ENCODE results near the gene RHOBTB3. TPM values are rescaled to one million over a fixed set of nuclear protein-coding genes. Genes with fewer than 3 reads are reported as not detected.

The RHOBTB3 gene
- total RNA-seq, 1 donor from 2014 or later: 22.8 TPM

DNA sequence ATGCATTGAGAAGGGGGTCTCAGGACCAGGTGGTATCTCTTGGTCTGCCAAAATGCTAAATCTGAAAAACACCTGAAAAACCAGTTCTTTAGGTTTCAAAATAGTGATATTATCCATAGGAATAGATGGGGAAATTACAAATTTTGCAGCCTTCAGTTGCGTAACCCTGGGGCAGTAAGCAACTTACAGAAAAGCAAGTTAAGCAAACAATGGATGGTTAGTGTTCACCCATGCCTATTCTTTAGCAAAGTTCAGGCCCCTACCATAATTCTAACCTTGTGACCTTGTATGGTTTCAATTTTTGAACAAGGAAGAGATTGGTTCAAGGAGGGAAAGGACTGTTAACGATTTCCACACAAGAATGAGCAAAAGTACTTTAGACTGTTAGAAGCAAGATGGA, 66.9 kb downstream of the RHOBTB3 start:
- no peak for DNase-seq (ENCODE audit: low spot score)
- no peak for TF ChIP-seq CTCF (IDR thresholded peaks at IDR 0.05; ENCODE audit: unreplicated experiment)
- no peak overlapping the region for H3K27ac Mint-ChIP-seq (ENCODE audit: unreplicated experiment)
- no peaks in the 10 kb centered on the region for H3K4me1 Mint-ChIP-seq (ENCODE audit: unreplicated experiment)
- H3K9me3 Mint-ChIP-seq (ENCODE audit: unreplicated experiment): no peaks in the 10 kb centered on the region
- H3K4me3 Mint-ChIP-seq (ENCODE audit: unreplicated experiment): no peak overlapping the region
- H3K36me3 Mint-ChIP-seq (ENCODE audit: low read depth, unreplicated experiment): peaks cover 4% of the 10 kb centered on the region
- H3K27me3 Mint-ChIP-seq (ENCODE audit: unreplicated experiment): peaks cover 3% of the 10 kb centered on the region

DNA sequence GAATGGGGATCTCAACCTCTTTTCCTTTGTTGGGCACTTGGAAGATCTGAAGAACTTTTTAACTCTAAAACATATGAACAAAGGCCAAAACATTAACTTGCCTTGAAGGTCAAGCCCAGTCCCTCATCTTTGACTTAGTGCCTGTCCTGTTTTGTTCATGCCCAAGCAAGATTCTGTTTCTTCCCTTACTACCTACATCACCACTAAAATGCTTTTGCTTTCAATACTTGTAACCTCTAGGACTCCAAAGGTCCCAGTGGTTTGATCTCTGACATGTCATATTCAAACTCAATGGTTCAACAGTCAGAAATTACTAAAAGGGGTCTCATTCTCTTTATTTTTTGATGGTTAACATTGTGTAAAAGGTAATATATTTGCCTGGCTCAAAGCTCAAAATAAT, 67.4 kb downstream of the RHOBTB3 start:
- TF ChIP-seq CTCF (IDR thresholded peaks at IDR 0.05; ENCODE audit: unreplicated experiment): no peak
- H3K36me3 Mint-ChIP-seq (ENCODE audit: low read depth, unreplicated experiment): peaks cover 4% of the 10 kb centered on the region
- H3K9me3 Mint-ChIP-seq (ENCODE audit: unreplicated experiment): no peaks in the 10 kb centered on the region
- H3K27me3 Mint-ChIP-seq (ENCODE audit: unreplicated experiment): peaks cover 3% of the 10 kb centered on the region
- H3K4me3 Mint-ChIP-seq (ENCODE audit: unreplicated experiment): no peak overlapping the region
- no peak overlapping the region for H3K27ac Mint-ChIP-seq (ENCODE audit: unreplicated experiment)
- no peaks in the 10 kb centered on the region for H3K4me1 Mint-ChIP-seq (ENCODE audit: unreplicated experiment)
- DNase-seq (ENCODE audit: low spot score): no peak

- H3K36me3 Mint-ChIP-seq (ENCODE audit: low read depth, unreplicated experiment): peaks cover 7% of the 10 kb centered on the region
- peaks cover 3% of the 10 kb centered on the region for H3K27me3 Mint-ChIP-seq (ENCODE audit: unreplicated experiment)
- H3K4me1 Mint-ChIP-seq (ENCODE audit: unreplicated experiment): no peaks in the 10 kb centered on the region
- no peak overlapping the region for H3K4me3 Mint-ChIP-seq (ENCODE audit: unreplicated experiment)
- no peak for TF ChIP-seq CTCF (IDR thresholded peaks at IDR 0.05; ENCODE audit: unreplicated experiment)
- no peak overlapping the region for H3K27ac Mint-ChIP-seq (ENCODE audit: unreplicated experiment)
- no peaks in the 10 kb centered on the region for H3K9me3 Mint-ChIP-seq (ENCODE audit: unreplicated experiment)
- DNase-seq (ENCODE audit: low spot score): no peak
These were observed 68.2 kb downstream of the RHOBTB3 start for GRCh38 chr5:95799191-95799835.

DNA sequence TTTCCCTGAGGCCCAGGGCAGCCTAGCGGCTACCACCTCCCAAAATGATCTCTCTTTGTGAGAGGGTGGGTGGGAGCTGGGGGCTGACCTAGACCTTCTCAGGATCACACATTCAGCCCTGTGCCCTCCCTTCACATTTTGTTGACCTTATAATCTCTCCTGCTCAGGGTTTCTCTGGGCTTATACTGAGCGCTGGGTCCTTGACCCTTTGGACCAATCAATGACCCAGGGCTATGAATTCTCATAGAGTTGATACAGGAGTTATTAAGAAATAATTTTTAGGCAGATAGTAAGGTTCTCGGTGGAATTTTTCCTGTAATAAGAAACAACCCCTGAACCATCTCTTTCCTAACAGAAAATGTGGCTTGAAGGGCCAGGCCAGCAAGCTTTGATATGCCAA, 69.4 kb downstream of the RHOBTB3 start:
- Mint-ChIP-seq H3K27me3 (ENCODE audit: unreplicated experiment) (peaks cover 3% of the 10 kb centered on the region), H3K36me3 (ENCODE audit: low read depth, unreplicated experiment) (peaks cover 15% of the 10 kb centered on the region), H3K4me3 (ENCODE audit: unreplicated experiment) (no peak overlapping the region), H3K27ac (ENCODE audit: unreplicated experiment) (peak overlapping the region; percentile 40), H3K9me3 (ENCODE audit: unreplicated experiment) (no peaks in the 10 kb centered on the region), H3K4me1 (ENCODE audit: unreplicated experiment) (no peaks in the 10 kb centered on the region)
- no peak for TF ChIP-seq CTCF (IDR thresholded peaks at IDR 0.05; ENCODE audit: unreplicated experiment)
- DNase-seq (ENCODE audit: low spot score): no peak

- H3K9me3 Mint-ChIP-seq (ENCODE audit: unreplicated experiment): no peaks in the 10 kb centered on the region
- no peak for DNase-seq (ENCODE audit: low spot score)
- no peaks in the 10 kb centered on the region for H3K4me1 Mint-ChIP-seq (ENCODE audit: unreplicated experiment)
- TF ChIP-seq CTCF (IDR thresholded peaks at IDR 0.05; ENCODE audit: unreplicated experiment): no peak
- H3K27me3 Mint-ChIP-seq (ENCODE audit: unreplicated experiment): peaks cover 3% of the 10 kb centered on the region
- peaks cover 15% of the 10 kb centered on the region for H3K36me3 Mint-ChIP-seq (ENCODE audit: low read depth, unreplicated experiment)
- H3K27ac Mint-ChIP-seq (ENCODE audit: unreplicated experiment): no peak overlapping the region
- no peak overlapping the region for H3K4me3 Mint-ChIP-seq (ENCODE audit: unreplicated experiment)
These were observed 70.4 kb downstream of the RHOBTB3 start for GRCh38 chr5:95801532-95801931.

All from endothelial cell (in vitro differentiated cells).